ENCODE results near the gene ZDHHC14.

ZDHHC14 gene

GRCh38 chr6:157516319-157517026 lies 135.5 kb downstream of the ZDHHC14 start:
- Histone ChIP-seq H3F3A (ENCODE audit: insufficient read depth) (no peaks in the 10 kb centered on the region), H3K9me3 (ENCODE audit: insufficient read depth, low read length) (no peaks in the 10 kb centered on the region), H3K27ac (ENCODE audit: low read depth, low read length) (no peak overlapping the region), H3K9me2 (replicated peaks; ENCODE audit: insufficient read depth, low read length) (no peaks in the 10 kb centered on the region), H3K79me2 (ENCODE audit: insufficient read depth, low read length) (no peaks in the 10 kb centered on the region), H2AFZ (ENCODE audit: low read depth, low read length, severe bottlenecking) (no peak overlapping the region), H3K4me2 (ENCODE audit: low read depth, low read length, poor library complexity, severe bottlenecking) (no peak overlapping the region), H3K27me3 (ENCODE audit: low read length) (no peaks in the 10 kb centered on the region), H3K36me3 (ENCODE audit: low read length) (no peaks in the 10 kb centered on the region), H4K20me1 (ENCODE audit: low read depth, low read length) (no peaks in the 10 kb centered on the region), H3K9ac (ENCODE audit: low read length) (no peak overlapping the region), H3K4me3 (ENCODE audit: insufficient read depth, low read length, poor library complexity, severe bottlenecking) (no peak overlapping the region)
- TF ChIP-seq CTCF (IDR thresholded peaks at IDR 0.05; ENCODE audit: insufficient read depth, low read length, poor library complexity, severe bottlenecking) (no peak), EZH2phosphoT487 (conservative IDR thresholded peaks at IDR 0.05; ENCODE audit: low read length) (no peak)

DNA sequence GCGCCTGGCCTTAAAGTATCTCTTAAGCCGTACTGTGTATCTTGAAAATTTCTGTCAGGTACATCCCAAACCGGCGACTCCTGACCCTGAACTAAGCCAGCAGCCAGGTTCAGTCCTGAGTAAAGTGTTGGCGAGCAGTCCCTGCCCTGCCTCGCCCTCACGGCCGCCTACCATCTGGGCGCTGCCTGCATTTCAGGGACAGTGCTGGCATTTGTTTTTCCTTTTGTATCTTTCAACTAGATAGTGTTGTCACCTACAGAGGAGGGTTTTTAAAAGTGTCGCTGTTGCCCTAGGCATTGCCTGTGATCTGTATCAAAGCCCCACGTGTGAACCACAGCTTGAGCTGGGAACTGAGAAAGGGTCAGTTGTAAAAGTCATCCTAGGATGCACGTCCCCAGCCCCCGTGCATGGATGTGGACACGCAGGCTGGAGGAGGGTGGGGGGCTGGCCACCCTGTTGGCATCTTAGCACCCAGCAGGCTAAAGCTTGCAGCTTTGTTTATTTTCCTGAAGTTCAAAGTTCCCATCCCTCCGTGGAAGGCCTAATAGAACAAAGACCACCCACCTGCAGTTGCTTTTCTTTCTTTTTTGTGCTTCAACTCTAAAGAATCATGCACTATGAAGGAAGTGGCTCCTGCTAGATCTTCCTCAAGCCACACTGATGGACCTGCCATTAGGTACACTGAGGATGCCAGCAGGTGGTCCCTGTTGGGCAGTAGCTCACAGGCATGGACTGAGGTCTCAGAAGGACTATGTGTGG lies 136.8 kb downstream of the ZDHHC14 start:
- Histone ChIP-seq H3K9ac (ENCODE audit: low read length) (no peak overlapping the region), H3K4me2 (ENCODE audit: low read depth, low read length, poor library complexity, severe bottlenecking) (no peak overlapping the region), H3K9me3 (ENCODE audit: insufficient read depth, low read length) (no peaks in the 10 kb centered on the region), H3K79me2 (ENCODE audit: insufficient read depth, low read length) (no peaks in the 10 kb centered on the region), H3K27ac (ENCODE audit: low read depth, low read length) (no peak overlapping the region), H4K20me1 (ENCODE audit: low read depth, low read length) (no peaks in the 10 kb centered on the region), H3K36me3 (ENCODE audit: low read length) (no peaks in the 10 kb centered on the region), H2AFZ (ENCODE audit: low read depth, low read length, severe bottlenecking) (no peak overlapping the region), H3K27me3 (ENCODE audit: low read length) (no peaks in the 10 kb centered on the region), H3K4me3 (ENCODE audit: insufficient read depth, low read length, poor library complexity, severe bottlenecking) (no peak overlapping the region), H3F3A (ENCODE audit: insufficient read depth) (no peaks in the 10 kb centered on the region), H3K9me2 (replicated peaks; ENCODE audit: insufficient read depth, low read length) (no peaks in the 10 kb centered on the region)
- no peak for TF ChIP-seq EZH2phosphoT487 (conservative IDR thresholded peaks at IDR 0.05; ENCODE audit: low read length)

DNA sequence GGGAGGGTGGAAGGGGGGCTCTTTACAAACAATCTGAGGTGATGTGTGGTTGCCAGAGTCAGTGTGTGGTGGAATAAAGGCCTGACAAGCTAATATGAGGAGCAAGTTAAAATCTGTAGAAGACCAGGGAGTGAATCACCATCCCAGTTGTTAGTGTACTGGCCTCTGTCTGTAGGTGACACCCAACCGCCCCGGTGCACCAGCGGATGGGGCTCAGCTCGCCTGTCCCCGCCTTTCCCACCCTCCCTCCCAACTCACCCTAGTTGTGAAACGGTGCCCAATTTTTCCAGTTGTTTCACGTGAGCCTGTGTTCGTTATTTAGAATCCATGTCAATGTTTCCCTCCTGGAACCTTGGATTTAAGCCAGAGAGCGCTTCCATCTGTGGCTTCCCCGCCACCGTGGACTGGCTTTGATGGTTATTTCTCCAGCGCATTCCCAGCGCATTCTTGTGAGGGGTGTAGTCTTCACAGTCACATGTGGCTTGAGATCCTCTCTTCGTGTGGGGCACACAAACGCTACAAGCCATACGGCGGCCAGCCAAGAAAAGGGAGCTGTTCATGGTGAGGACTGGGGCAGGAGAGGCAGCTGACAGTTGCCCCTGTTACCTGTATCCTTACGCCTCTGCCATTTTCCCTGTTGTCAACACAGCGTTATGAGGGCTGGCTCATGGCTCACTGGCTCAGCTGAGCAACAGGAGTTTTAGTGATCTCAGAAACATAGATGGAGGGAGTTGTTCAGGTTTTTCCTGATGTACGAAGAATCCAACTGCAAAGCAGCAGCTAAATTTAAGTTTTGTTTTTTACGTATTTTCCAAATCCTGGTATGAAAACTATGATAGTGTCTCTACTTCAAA lies 137.6 kb downstream of the ZDHHC14 start:
- Histone ChIP-seq H3K36me3 (ENCODE audit: low read length) (no peaks in the 10 kb centered on the region), H3K27ac (ENCODE audit: low read depth, low read length) (no peak overlapping the region), H3K9me3 (ENCODE audit: insufficient read depth, low read length) (no peaks in the 10 kb centered on the region), H2AFZ (ENCODE audit: low read depth, low read length, severe bottlenecking) (no peak overlapping the region), H3K9me2 (replicated peaks; ENCODE audit: insufficient read depth, low read length) (no peaks in the 10 kb centered on the region), H3F3A (ENCODE audit: insufficient read depth) (no peaks in the 10 kb centered on the region), H3K4me2 (ENCODE audit: low read depth, low read length, poor library complexity, severe bottlenecking) (no peak overlapping the region), H3K9ac (ENCODE audit: low read length) (no peak overlapping the region), H3K79me2 (ENCODE audit: insufficient read depth, low read length) (no peaks in the 10 kb centered on the region), H3K4me3 (ENCODE audit: insufficient read depth, low read length, poor library complexity, severe bottlenecking) (no peak overlapping the region), H4K20me1 (ENCODE audit: low read depth, low read length) (no peaks in the 10 kb centered on the region), H3K27me3 (ENCODE audit: low read length) (no peaks in the 10 kb centered on the region)
- TF ChIP-seq CTCF (IDR thresholded peaks at IDR 0.05; ENCODE audit: insufficient read depth, low read length, poor library complexity, severe bottlenecking) (no peak), EZH2phosphoT487 (conservative IDR thresholded peaks at IDR 0.05; ENCODE audit: low read length) (no peak)
